Aorta (tissue), 5 donors: ENCODE results near the gene RHBDD1. TPM values are rescaled to one million over a fixed set of nuclear protein-coding genes. Genes with fewer than 3 reads are reported as not detected.

Source experiments
- ATAC-seq: fragments of 200-7000 bp; cut with Tn5 transposase; one replicate; pipeline ENCODE4 v1.9.1; 2022; ENCODE audit warnings: moderate library complexity; ENCODE audit not compliant: low FRiP score
- DNase-seq, 2 donors: peaks; one replicate each; pipeline ENCODE4 v3.0.0-alpha.2; 2020
- H3K27ac ChIP-seq, 2 donors: one replicate each; pipeline ENCODE4 v1.5.1; 2013; ENCODE audit warnings: low read length in 2 of 2, mild to moderate bottlenecking in 2 of 2, moderate library complexity in 2 of 2, control low read depth in 1 of 2, inconsistent platforms in 1 of 2, low read depth in 1 of 2
- H3K27me3 ChIP-seq, 2 donors: one replicate each; pipeline ENCODE4 v1.6.1; 2013; ENCODE audit warnings: control low read depth in 1 of 2, low read length in 1 of 2, mild to moderate bottlenecking in 1 of 2, moderate library complexity in 1 of 2; ENCODE audit not compliant: insufficient read depth in 2 of 2, control insufficient read depth in 1 of 2
- H3K36me3 ChIP-seq, 2 donors: one replicate each; pipeline ENCODE4 v1.6.1; 2013; ENCODE audit warnings: control low read depth in 1 of 2, low read length in 1 of 2, mild to moderate bottlenecking in 1 of 2; ENCODE audit not compliant: insufficient read depth in 2 of 2, control insufficient read depth in 1 of 2
- H3K4me1 ChIP-seq, 2 donors: one replicate each; pipeline ENCODE4 v1.6.1; 2013; ENCODE audit warnings: low read length in 2 of 2, control low read depth in 1 of 2, mild to moderate bottlenecking in 1 of 2, moderate library complexity in 1 of 2; ENCODE audit not compliant: insufficient read depth in 2 of 2, control insufficient read depth in 1 of 2
- H3K4me3 ChIP-seq, 2 donors: one replicate each; pipeline ENCODE4 v1.5.1; 2013; ENCODE audit warnings: low read length in 2 of 2, control low read depth in 1 of 2, mild to moderate bottlenecking in 1 of 2
- H3K9me3 ChIP-seq: one replicate; pipeline ENCODE4 v1.6.1; 2013; ENCODE audit warnings: mild to moderate bottlenecking, low read length; ENCODE audit not compliant: control insufficient read depth
- WGBS, 2 donors: extraction: QIAGEN DNeasy Blood & Tissue Kit; methylation state at CpG; one replicate each; pipeline ENCODE4 v1.1.7; 2013; 5-methylcytosine and 5-hydroxymethylcytosine counted together
- intact Hi-C, 2 donors: fragments of 100-400 bp; cut with DNase I; formaldehyde crosslinking; loops; one replicate each; pipeline versions ENCODE4 v1.14.2 to v1.15.0; 2022
- polyA plus RNA-seq, 2 donors: library from polyadenylated mRNA; stranded (reverse); fragments of 200-250 nt; gene quantifications; one replicate each; pipeline ENCODE4 v1.2.3, GENCODE V29; 2013
- total RNA-seq, 2 donors: library from RNA; stranded (reverse); fragmentation: NEBNext Ultra II Directional; extraction: Animal tissue kit (Norgen Biotek cat#: 25700); gene quantifications; one replicate each; pipeline ENCODE4 v1.2.1, GENCODE V29; 2021
- donor health status: healthy with polysubstance abuse.
- donor health status: Bipolar disorder and iron deficiency.
- donor health status: DM: no; HTN: no; CAD: no.
- donor health status: DM: no; HTN: no; CAD: no.
- donor health status: DM: yes; HTN: yes; CAD: no.

The RHBDD1 gene
- total and polyA plus RNA-seq, 4 donors, result 6.0 to 39.2 (median 22.0) TPM

DNA sequence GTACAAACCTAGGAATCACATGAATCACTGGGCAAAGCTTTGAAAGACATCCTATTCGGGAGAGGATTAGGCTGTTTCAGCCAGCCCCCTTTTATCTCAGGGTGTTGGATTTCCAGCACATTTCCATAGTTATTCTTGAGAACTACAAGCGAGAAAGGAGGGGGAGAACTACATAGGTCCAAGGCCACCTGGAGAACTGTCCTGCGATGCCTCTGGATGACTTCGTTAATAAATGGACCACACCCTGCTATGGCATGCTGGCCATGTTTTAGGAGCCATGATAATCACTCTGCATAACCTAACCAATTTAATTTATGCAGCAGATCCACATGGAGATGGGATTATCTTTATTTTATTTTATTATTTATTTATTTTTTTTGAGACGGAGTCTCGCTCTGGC, 29.9 kb downstream of the RHBDD1 start:
- no peak for ATAC-seq
- H3K4me1 ChIP-seq, result no peaks in the 10 kb centered on the region
- H3K9me3 ChIP-seq, result no peaks in the 10 kb centered on the region
- H3K27me3 ChIP-seq, result no peaks in the 10 kb centered on the region
- no peak for DNase-seq
- H3K36me3 ChIP-seq, result peaks cover 8 to 9% of the 10 kb centered on the region in 2 donors
- 95 to 96% methylated on average over 6 of the region's 6 CpGs for WGBS, 2 donors
- H3K4me3 ChIP-seq, result no peak overlapping the region
- intact Hi-C loops, result no loop called here
- no peak overlapping the region for H3K27ac ChIP-seq

DNA sequence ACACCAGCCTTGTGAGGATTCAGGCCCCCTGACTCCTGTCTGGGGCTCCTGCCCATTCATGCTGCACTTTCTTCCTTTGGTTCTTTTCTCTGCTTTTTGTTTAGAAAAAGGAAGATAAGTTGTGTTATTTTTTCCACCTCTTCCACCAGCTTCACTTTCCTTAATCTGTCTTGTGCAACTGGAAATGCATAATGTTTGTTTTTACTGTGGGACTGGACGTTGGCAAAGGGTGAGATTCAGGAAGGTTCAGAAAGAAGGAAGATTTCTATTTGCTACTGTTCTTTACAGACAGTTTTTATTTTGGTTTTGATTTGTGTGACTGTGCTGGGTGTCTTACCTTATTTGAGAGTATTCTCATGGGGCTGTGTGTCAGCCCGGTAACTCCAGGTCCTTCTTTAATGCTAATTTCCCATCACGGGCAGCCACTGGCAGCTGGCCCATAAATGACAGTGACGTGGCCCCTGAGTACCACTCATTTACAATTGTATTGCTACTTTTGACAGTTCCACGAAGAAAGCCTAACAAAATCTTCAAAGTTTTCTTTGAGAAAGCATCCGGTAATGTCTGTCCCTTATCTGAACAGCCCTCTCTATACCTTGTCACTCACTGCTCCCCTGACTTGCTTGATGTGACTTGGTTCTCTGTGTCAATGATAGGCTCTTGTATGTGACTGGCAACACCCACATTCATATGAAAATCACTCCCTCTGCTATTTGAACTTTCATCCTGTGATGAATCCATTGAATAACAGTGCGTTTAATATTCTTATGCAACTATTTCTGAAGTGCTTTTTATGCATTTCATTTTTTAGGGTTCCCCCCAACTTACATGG, 32.7 kb downstream of the RHBDD1 start:
- ATAC-seq (no peak), DNase-seq (no peak)
- no peaks in the 10 kb centered on the region for H3K9me3 ChIP-seq
- H3K36me3 ChIP-seq, result peaks cover 9 to 10% of the 10 kb centered on the region in 2 donors
- H3K4me1 ChIP-seq, result no peaks in the 10 kb centered on the region
- intact Hi-C loops, result no loop called here
- no peak overlapping the region for H3K27ac ChIP-seq
- no peak overlapping the region for H3K4me3 ChIP-seq
- H3K27me3 ChIP-seq, result no peaks in the 10 kb centered on the region
- WGBS, 2 donors, result 64 to 71% methylated on average over 7 of the region's 7 CpGs

DNA sequence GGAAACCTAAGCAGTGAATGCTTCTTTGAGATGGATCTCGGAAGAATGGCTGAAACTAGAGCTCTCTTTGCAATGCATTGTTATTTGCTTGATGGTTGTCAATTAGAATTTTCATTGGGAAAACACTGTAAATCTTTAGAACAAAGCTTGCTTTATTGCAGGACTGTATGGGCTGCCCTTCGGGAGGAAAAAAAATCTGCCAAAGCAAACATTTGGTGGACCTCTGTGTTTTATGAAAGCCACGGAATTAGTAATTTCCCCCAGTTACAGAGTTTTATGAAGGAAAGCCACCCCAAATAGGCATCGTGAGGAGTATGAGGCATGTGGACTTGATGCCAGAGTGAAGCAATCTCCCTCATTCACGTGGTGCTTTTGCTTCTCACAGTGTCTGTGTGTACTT, 33.5 kb downstream of the RHBDD1 start:
- WGBS, 2 donors, result 56 to 61% methylated on average over 5 of the region's 5 CpGs
- no peaks in the 10 kb centered on the region for H3K9me3 ChIP-seq
- no peak for ATAC-seq
- no peak overlapping the region for H3K4me3 ChIP-seq
- intact Hi-C loops, result no loop called here
- H3K4me1 ChIP-seq, result no peaks in the 10 kb centered on the region
- H3K36me3 ChIP-seq, result peaks cover 8 to 10% of the 10 kb centered on the region in 2 donors
- H3K27me3 ChIP-seq, result no peaks in the 10 kb centered on the region
- no peak overlapping the region for H3K27ac ChIP-seq
- no peak for DNase-seq

DNA sequence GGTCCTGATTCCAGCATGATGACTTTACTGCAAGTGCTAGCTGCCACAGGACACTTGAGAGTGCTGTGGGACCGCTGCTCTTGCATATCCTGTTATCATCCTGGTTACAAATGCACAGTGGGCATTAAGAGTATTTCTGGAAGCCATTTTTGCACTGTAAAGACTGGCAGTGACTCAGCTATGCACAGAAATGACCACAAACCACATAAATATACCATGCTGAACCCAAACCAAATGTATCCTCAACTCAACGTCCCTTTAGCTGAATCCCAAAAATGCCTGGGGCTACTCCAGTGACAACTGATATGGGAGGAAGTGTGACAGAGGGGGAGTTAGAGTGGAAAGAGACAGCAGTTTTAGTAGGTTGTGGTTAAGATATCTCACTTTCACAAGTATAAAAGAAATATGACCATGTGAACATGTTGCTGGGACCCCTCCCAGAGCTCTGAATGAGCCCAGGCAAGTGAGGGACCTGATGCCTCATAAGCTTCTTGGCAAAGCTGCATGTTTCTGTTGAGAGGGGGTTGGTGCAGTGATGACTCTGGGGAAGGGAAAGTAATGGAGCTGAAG, 37.3 kb downstream of the RHBDD1 start:
- intact Hi-C loops, result no loop called here

DNA sequence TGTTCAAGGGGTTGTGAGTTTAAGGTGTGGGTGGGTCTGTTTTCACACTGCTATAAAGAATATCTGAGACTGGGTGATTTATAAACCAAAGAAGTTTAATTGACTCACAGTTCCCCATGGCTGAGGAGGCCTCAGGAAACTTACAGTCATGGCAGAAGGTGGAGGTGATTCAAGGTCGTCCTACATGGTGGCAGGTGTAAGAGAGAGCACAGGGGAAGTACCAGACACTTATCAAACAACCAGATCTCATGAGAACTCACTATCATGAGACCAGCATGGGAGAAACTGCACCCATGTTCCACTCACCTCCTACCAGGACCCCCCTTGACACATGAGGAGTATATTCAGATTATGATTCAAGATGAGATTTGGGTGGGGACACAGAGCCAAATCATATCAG, 38.0 kb downstream of the RHBDD1 start:
- Histone ChIP-seq H3K27ac (no peak overlapping the region), H3K9me3 (no peaks in the 10 kb centered on the region), H3K36me3 (peaks cover 0 to 3% of the 10 kb centered on the region in 2 donors), H3K4me3 (no peak overlapping the region), H3K27me3 (no peaks in the 10 kb centered on the region), H3K4me1 (peaks cover 0 to 2% of the 10 kb centered on the region in 2 donors)
- ATAC-seq (no peak), DNase-seq (no peak)
- 98 to 100% methylated on average over 1 of the region's 1 CpG for WGBS, 2 donors
- intact Hi-C loops, result no loop called here

More for the DNA sequence above, 37.3 kb downstream of the RHBDD1 start:
- no peaks in the 10 kb centered on the region for H3K9me3 ChIP-seq
- peaks cover 0 to 4% of the 10 kb centered on the region in 2 donors for H3K36me3 ChIP-seq
- DNase-seq (no peak), ATAC-seq (no peak)
- no peak overlapping the region for H3K27ac ChIP-seq
- 74% methylated on average over 2 of the region's 2 CpGs for WGBS, 2 donors
- H3K4me3 ChIP-seq, result no peak overlapping the region
- H3K27me3 ChIP-seq, result no peaks in the 10 kb centered on the region
- H3K4me1 ChIP-seq, result peaks cover 0 to 2% of the 10 kb centered on the region in 2 donors

DNA sequence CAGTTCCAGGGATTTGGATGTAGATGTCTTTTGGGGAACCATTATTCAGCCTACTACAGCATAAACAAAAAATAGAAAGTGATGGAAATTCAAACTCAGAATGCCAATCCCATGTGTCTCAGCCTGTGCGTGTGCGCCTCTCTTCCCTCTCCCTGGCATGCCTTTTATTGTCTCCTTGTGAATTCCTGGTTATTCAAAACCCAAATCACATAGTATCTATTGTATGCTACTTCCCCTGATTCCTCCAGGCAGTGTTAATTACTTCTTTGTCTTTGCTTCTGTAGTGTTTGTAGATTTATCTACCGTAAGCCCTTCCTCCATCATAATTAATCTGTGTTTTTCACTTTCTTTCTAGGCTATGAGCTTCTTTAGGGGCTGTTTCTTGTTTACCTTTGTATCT, 38.9 kb downstream of the RHBDD1 start:
- WGBS, 2 donors, result 97 to 99% methylated on average over 3 of the region's 3 CpGs
- ATAC-seq (no peak), DNase-seq (no peak)
- intact Hi-C loops, result no loop called here
- H3K9me3 ChIP-seq, result no peaks in the 10 kb centered on the region
- H3K27me3 ChIP-seq, result no peaks in the 10 kb centered on the region
- H3K4me3 ChIP-seq, result no peak overlapping the region
- H3K4me1 ChIP-seq, result peaks cover 0 to 2% of the 10 kb centered on the region in 2 donors
- H3K36me3 ChIP-seq, result peaks cover 0 to 3% of the 10 kb centered on the region in 2 donors
- H3K27ac ChIP-seq, result no peak overlapping the region

DNA sequence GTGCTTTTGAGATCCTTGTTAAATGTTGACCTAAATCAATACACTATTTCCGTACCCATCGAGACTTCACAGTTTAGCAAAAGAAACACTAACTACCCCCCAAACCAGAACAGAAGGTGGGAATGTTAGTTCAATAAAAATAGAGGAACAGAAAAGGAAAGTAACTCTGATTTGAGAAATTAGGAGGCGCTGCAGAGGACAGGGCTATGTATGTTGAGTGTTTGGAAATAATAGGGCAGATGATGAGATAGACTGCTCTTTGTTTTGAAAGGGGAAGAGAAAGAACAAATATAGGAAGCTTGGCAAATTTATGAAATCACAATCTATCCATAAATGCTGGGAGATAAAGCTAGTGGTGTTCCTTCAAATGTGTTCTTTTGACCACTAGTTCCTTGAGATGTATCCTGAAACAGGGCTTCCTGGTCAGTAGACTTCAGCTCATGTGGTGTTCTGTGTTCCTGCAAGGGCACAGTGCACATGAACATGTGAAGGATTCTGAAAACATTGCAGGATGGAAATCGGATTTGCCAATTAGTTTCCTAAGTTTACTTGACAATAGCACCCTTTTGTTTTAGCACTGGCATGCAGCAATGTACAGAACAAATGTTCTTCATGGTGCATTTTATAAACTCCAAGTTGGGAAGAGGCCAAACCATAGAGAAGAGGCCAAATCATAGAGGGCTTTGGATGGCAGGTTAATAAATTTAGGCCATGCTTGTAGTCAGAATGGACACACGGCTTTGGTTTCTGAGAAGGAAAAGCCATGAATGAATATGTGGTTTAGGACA, 39.8 kb downstream of the RHBDD1 start:
- Histone ChIP-seq H3K27me3 (no peaks in the 10 kb centered on the region), H3K27ac (no peak overlapping the region), H3K4me1 (peaks cover 0 to 2% of the 10 kb centered on the region in 2 donors), H3K36me3 (peaks cover 0 to 3% of the 10 kb centered on the region in 2 donors), H3K4me3 (no peak overlapping the region), H3K9me3 (no peaks in the 10 kb centered on the region)
- intact Hi-C loops, result no loop called here
- DNase-seq, result no peak
- ATAC-seq, result no peak
- 95% methylated on average over 5 of the region's 5 CpGs for WGBS, 2 donors

DNA sequence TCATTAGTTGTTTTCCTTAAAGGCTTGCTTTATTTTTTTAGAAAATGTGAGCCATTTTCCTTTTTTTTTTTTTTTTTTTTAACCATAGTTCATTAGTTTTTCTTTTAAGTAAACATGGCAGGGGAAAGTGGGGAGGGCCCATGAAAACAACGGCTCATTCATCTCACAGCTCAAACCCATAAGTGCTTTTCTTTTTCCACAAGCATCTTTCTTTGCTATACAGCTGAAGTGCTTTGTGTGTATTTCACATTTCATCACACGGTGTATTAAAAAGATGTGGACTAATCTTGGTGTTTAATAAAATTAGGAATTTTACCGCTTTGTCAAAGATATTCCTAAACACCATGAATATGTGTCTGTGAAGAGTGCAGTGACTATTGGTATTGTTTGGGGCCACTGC, 41.6 kb downstream of the RHBDD1 start:
- Histone ChIP-seq H3K27me3 (no peaks in the 10 kb centered on the region), H3K4me3 (no peak overlapping the region), H3K36me3 (peaks cover 0 to 3% of the 10 kb centered on the region in 2 donors), H3K27ac (no peak overlapping the region), H3K9me3 (no peaks in the 10 kb centered on the region), H3K4me1 (peaks cover 0 to 2% of the 10 kb centered on the region in 2 donors)
- ATAC-seq, result no peak
- 95% methylated on average over 3 of the region's 3 CpGs for WGBS, 2 donors
- DNase-seq, result no peak
- intact Hi-C loops, result no loop called here
